HepG2 (cell line): Measurements from ENCODE around the gene GMFB. TPM values are rescaled to one million over a fixed set of nuclear protein-coding genes. Genes with fewer than 3 reads are reported as not detected.

Experiments used
- AKNA ChIP-seq: sonication (generic); formaldehyde crosslinking; IDR thresholded peaks from 2 replicates; pipeline ENCODE4 v1.4.0; 2020; ENCODE audit warnings: missing genetic modification reagents, borderline replicate concordance
- KMT2B ChIP-seq: IDR thresholded peaks from 2 replicates; pipeline ENCODE4 v1.6.1; 2016; ENCODE audit warnings: missing genetic modification reagents, missing compliant biosample characterization
- NAIF1 ChIP-seq: sonication (generic); formaldehyde crosslinking; IDR thresholded peaks from 2 replicates; pipeline ENCODE4 v1.5.0; 2020; ENCODE audit warnings: mild to moderate bottlenecking, missing genetic modification reagents, borderline replicate concordance
- NCOA5 ChIP-seq: sonication (generic); formaldehyde crosslinking; IDR thresholded peaks from 2 replicates; pipeline ENCODE4 v1.4.0; 2020; ENCODE audit warnings: missing genetic modification reagents
- NFAT5 ChIP-seq: sonication (generic); formaldehyde crosslinking; IDR thresholded peaks from 2 replicates; pipeline ENCODE4 v1.4.0; 2020; ENCODE audit warnings: missing genetic modification reagents
- NFE2 ChIP-seq: sonication (generic); formaldehyde crosslinking; IDR thresholded peaks from 2 replicates; pipeline ENCODE4 v1.4.0; 2020; ENCODE audit warnings: missing genetic modification reagents
- NPAS2 ChIP-seq: sonication (generic); formaldehyde crosslinking; IDR thresholded peaks from 2 replicates; pipeline ENCODE4 v1.8.0; 2022; ENCODE audit warnings: mild to moderate bottlenecking, missing genetic modification reagents, borderline replicate concordance
- ZNF318 ChIP-seq: sonication (generic); formaldehyde crosslinking; IDR thresholded peaks from 2 replicates; pipeline ENCODE4 v1.4.0; 2020; ENCODE audit warnings: mild to moderate bottlenecking, missing genetic modification reagents
- ZNF552 ChIP-seq: sonication (generic); formaldehyde crosslinking; IDR thresholded peaks from 2 replicates; pipeline ENCODE4 v1.9.0; 2022; ENCODE audit warnings: missing genetic modification reagents, mild to moderate bottlenecking, borderline replicate concordance
- ZNF720 ChIP-seq: sonication (generic); formaldehyde crosslinking; IDR thresholded peaks from 2 replicates; pipeline ENCODE4 v1.4.0; 2020; ENCODE audit warnings: missing genetic modification reagents
- ZNF839 ChIP-seq: sonication (generic); formaldehyde crosslinking; IDR thresholded peaks from 2 replicates; pipeline ENCODE4 v1.4.0; 2020; ENCODE audit warnings: missing genetic modification reagents, mild to moderate bottlenecking, borderline replicate concordance
- ZNF879 ChIP-seq: sonication (generic); formaldehyde crosslinking; IDR thresholded peaks from 2 replicates; pipeline ENCODE4 v1.8.1; 2023; ENCODE audit warnings: missing genetic modification reagents
- polyA plus RNA-seq, 8 experiments: library from polyadenylated mRNA; depleted of rRNA in 3 of 8; stranded (reverse) in 7 of 8; unstranded in 1 of 8; fragments of >200 nt; fragmentation: Illumina TruSeq in 4 of 8; extraction: Trizol in 4 of 8; gene quantifications; 2 replicates each; pipeline versions ENCODE4 v1.2.1 to v1.2.3, GENCODE V29; 2011 to 2016; ENCODE audit warnings: low read depth in 4 of 8, missing spikeins in 1 of 8, mixed read lengths in 1 of 8; ENCODE audit not compliant: insufficient read depth in 1 of 8
- total RNA-seq, 5 experiments: library from RNA; depleted of rRNA; stranded (reverse); fragments of >200 nt; fragmentation: Illumina TruSeq; extraction: Trizol; gene quantifications; 2 replicates each; pipeline ENCODE4 v1.2.3, GENCODE V29; 2016; ENCODE audit warnings: low read depth in 1 of 5

The GMFB gene
- total and polyA plus RNA-seq, 2 of the 13 experiments (the other 11 are each of a cell fraction or from before 2014, with no cell fraction given): 17.3 to 68.2 TPM

- TF ChIP-seq NFAT5 (CRISPR knock-in tag) (no peak), ZNF720 (no peak), ZNF839 (CRISPR knock-in tag) (no peak), ZNF318 (CRISPR knock-in tag) (no peak), NAIF1 (no peak), ZNF879 (no peak), NFE2 (CRISPR knock-in tag) (no peak), KMT2B (no peak; the same call in 1 of the 2 replicates), NCOA5 (CRISPR knock-in tag) (no peak), ZNF552 (CRISPR knock-in tag) (no peak), AKNA (CRISPR knock-in tag) (no peak), NPAS2 (no peak)
Observed at GRCh38 chr14:54498095-54498531, 9.3 kb upstream of the GMFB start (continued).
